ENCODE measurements around the gene CBX7. TPM values are rescaled to one million over a fixed set of nuclear protein-coding genes. Genes with fewer than 3 reads are reported as not detected.
"Not testable (repeated sequence)": the region's sequence is repeated elsewhere in the genome, so short reads cannot be mapped to it uniquely, and the experiment has no call there.

CBX7 gene
- total and polyA plus RNA-seq, 8 donors: 17.2 to 44.0 (median 25.1) TPM

GRCh38 chr22:39171623-39172264 is 19.3 kb upstream of the CBX7 start:
- intact Hi-C loops (cut with DNase I): loop anchor here (2.0 to 10.0 kb wide), 4 partner anchors 63 to 353 kb away; partner anchors contain the start of gene ATF4 (in 1 of the 3)
- DNase-seq (peak in 2 of 6 donors; percentile 35 to 77), ATAC-seq (no peak), FAIRE-seq (no peak)
- H3K4me3 ChIP-seq: no peak overlapping the region
- H3K36me3 ChIP-seq: no peaks in the 10 kb centered on the region
- 75 to 78% methylated on average over 16 to 17 of the region's 17 CpGs for WGBS, 2 donors
- H3K27ac ChIP-seq: no peak overlapping the region
- H3K4me1 ChIP-seq: peaks cover 8 to 15% (median 14%) of the 10 kb centered on the region in 3 donors
- H3K9me3 ChIP-seq: no peaks in the 10 kb centered on the region
- H3K27me3 ChIP-seq: no peaks in the 10 kb centered on the region
- no peak for TF ChIP-seq CTCF (IDR thresholded peaks at IDR 0.05)

DNA sequence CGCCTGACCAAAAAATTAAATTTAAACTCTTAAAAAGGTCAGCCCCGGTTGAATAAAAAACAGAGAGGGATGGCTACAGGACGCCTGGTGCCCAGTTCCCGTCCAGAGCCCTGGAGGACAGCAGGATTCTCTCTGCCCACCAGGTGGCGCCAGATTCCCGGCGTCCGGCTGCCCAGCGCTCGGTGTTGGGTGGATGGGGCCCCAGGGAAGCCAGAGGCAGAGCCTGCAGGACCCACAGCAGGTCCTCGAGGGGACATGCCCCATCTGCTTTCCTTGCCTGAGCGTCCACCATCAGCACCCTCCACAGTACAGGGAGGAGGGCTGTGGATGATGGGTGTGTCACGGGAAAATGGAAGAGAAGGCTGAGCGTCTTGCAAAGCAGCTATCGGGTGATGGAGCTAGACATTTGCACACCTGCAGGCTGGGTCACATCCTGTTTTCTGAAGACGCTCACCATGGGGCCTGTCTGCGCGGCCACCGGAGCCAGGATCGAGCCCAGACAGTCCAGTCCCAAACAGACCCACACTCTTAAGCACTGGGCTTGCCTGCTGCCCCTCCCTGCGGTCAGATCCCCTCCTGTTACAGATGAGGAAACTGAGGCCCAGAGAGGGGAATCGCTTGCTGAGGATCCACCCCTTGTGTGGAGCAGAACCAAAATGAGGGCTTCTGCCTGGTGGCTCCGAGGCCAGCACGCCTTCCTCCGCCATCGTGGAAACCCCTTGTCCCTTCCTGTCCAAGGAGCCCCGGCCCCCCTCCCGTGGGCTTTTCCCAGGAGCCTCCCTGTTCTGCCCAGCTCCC is 18.5 kb upstream of the CBX7 start:
- WGBS, 2 donors: 24 to 26% methylated on average over 27 to 28 of the region's 28 CpGs
- H3K4me3 ChIP-seq: no peak overlapping the region

DNA sequence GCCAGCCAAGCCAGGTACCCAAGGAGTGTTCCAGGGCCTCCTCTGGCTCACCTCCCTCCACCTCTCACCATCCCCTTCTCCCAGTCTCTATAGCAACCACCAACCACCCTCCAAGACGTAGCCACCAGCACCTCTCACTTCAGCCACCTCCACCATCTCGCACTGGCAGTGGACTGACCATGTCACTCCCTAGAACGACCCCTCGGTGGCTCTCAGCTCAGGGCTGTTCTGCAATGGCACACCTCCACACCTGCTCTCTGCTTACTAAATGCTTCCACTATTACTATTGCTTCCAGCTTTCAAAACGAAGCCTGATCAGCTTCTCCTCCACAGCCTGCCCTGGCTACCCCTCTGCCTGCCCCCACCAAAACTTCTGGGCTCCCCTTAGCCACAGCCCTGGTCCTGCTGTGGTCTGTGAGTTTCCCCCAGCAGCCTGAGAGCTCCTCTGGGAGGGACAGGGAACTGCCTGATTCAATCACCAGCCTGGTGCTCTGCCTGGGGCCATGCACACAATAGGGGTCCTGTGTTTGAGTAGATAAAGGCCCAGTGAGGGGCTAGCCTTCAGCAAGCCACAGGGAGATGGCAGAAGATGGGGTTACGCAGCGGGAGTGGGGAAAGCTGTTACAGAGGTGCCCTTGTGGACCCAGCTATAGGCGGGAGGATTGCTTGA is 17.5 kb upstream of the CBX7 start:
- intact Hi-C loops (cut with DNase I): loop anchor here (2.0 to 10.0 kb wide), 4 partner anchors 65 to 355 kb away; partner anchors contain the start of gene ATF4 (in 1 of the 3)
- H3K27me3 ChIP-seq: no peaks in the 10 kb centered on the region
- H3K27ac ChIP-seq: no peak overlapping the region
- H3K4me3 ChIP-seq: no peak overlapping the region
- no peak for TF ChIP-seq CTCF (IDR thresholded peaks at IDR 0.05)
- no peaks in the 10 kb centered on the region for H3K9me3 ChIP-seq
- H3K36me3 ChIP-seq: no peaks in the 10 kb centered on the region
- 51 to 52% methylated on average over 8 of the region's 8 CpGs for WGBS, 2 donors
- ATAC-seq (no peak), FAIRE-seq (no peak), DNase-seq (peak in 1 of 6 donors; percentile 31)
- H3K4me1 ChIP-seq: peaks cover under 1 to 15% (median 14%) of the 10 kb centered on the region in 3 donors

More for the DNA sequence above, 18.5 kb upstream of the CBX7 start:
- DNase-seq (peak; percentile 71 to 98 (median 88)), ATAC-seq (peak; percentile 86 to 93 (median 92)), FAIRE-seq (no peak)
- intact Hi-C loops (cut with DNase I): loop anchor here (2.0 to 10.0 kb wide), 4 partner anchors 64 to 354 kb away; partner anchors contain the start of gene ATF4 (in 1 of the 3)
- no peaks in the 10 kb centered on the region for H3K9me3 ChIP-seq
- no peaks in the 10 kb centered on the region for H3K36me3 ChIP-seq
- TF ChIP-seq CTCF (IDR thresholded peaks at IDR 0.05): peak; percentile 92 to 97 (median 94)
- H3K27me3 ChIP-seq: no peaks in the 10 kb centered on the region
- H3K4me1 ChIP-seq: peaks cover 8 to 15% (median 14%) of the 10 kb centered on the region in 3 donors
- no peak overlapping the region for H3K27ac ChIP-seq

- DNase-seq: no peak
- peaks cover 0 to 4% (median 3%) of the 10 kb centered on the region in 3 donors for H3K4me1 ChIP-seq
- no peak for FAIRE-seq
These were observed 14.1 kb upstream of the CBX7 start for GRCh38 chr22:39166547-39166946.

GRCh38 chr22:39156093-39156492 is 3.6 kb upstream of the CBX7 start:
- H3K27ac ChIP-seq; H3K27me3 ChIP-seq; H3K4me1 ChIP-seq; H3K36me3 ChIP-seq; ATAC-seq; H3K9me3 ChIP-seq; FAIRE-seq; intact Hi-C loops (cut with DNase I); H3K4me3 ChIP-seq: not testable (repeated sequence)
- DNase-seq: peak in 1 of 6 donors; percentile 6
- WGBS, 2 donors: 81 to 87% methylated on average over 8 of the region's 8 CpGs

More at GRCh38 chr22:39166547-39166946, 14.1 kb upstream of the CBX7 start:
- H3K9me3 ChIP-seq: no peaks in the 10 kb centered on the region
- no peak for TF ChIP-seq CTCF (IDR thresholded peaks at IDR 0.05)
- no peak overlapping the region for H3K27ac ChIP-seq
- H3K27me3 ChIP-seq: no peaks in the 10 kb centered on the region
- no peak overlapping the region for H3K4me3 ChIP-seq
- H3K36me3 ChIP-seq: no peaks in the 10 kb centered on the region
- 91 to 95% methylated on average over 5 of the region's 5 CpGs for WGBS, 2 donors
- intact Hi-C loops (cut with DNase I): no loop called here
- no peak for ATAC-seq
